WTC11 (cell line): Measurements from ENCODE around the gene SUSD4. TPM values are rescaled to one million over a fixed set of nuclear protein-coding genes. Genes with fewer than 3 reads are reported as not detected.

ENCODE experiments used
- ATAC-seq: fragments of 200-7000 bp; cut with Tn5 transposase; 2 replicates; pipeline ENCODE4 v1.10.0; 2021; ENCODE audit warnings: mild to moderate bottlenecking, moderate library complexity
- CTCF ChIA-PET: fragments of 300-600 bp; sonication (Branson Sonifier 250); formaldehyde crosslinking; loops from one replicate; lab custom pipeline; 2021; ENCODE audit warnings: antibody characterized with exemption; lab: Charles Lee
- POLR2A ChIA-PET: fragments of 350-600 bp; sonication (Branson Sonifier 250); formaldehyde crosslinking; loops from one replicate; lab custom pipeline; 2021; ENCODE audit warnings: antibody characterized with exemption; lab: Charles Lee
- DNase-seq: peaks from one replicate; pipeline ENCODE4 v3.0.0; 2021; ENCODE audit warnings: low spot score
- H3K27ac Mint-ChIP-seq: 2 replicates; pipeline ENCODE4 v1.8.0; 2021; ENCODE audit warnings: mixed read lengths
- H3K27me3 Mint-ChIP-seq: 2 replicates; pipeline ENCODE4 v1.8.0; 2021; ENCODE audit warnings: low read depth, mild to moderate bottlenecking, moderate library complexity, mixed read lengths
- H3K36me3 Mint-ChIP-seq: 2 replicates; pipeline ENCODE4 v1.8.0; 2021; ENCODE audit warnings: mixed read lengths
- H3K4me1 Mint-ChIP-seq: 2 replicates; pipeline ENCODE4 v1.8.0; 2022; ENCODE audit warnings: mixed read lengths
- H3K4me3 Mint-ChIP-seq: 2 replicates; pipeline ENCODE4 v1.8.0; 2021; ENCODE audit warnings: mild to moderate bottlenecking, moderate library complexity, mixed read lengths
- H3K9me3 Mint-ChIP-seq: 2 replicates; pipeline ENCODE4 v1.8.0; 2021; ENCODE audit warnings: mixed read lengths
- AFF4 ChIP-seq: sonication (generic); formaldehyde crosslinking; IDR thresholded peaks from 2 replicates; pipeline ENCODE4 v1.8.1; 2023; ENCODE audit warnings: mild to moderate bottlenecking, missing genetic modification reagents, borderline replicate concordance
- ATF1 ChIP-seq: sonication (generic); formaldehyde crosslinking; IDR thresholded peaks from 2 replicates; pipeline ENCODE4 v1.8.1; 2023; ENCODE audit warnings: mild to moderate bottlenecking, moderate library complexity, missing genetic modification reagents
- ATF3 ChIP-seq: sonication (generic); formaldehyde crosslinking; conservative IDR thresholded peaks from 2 replicates; pipeline ENCODE4 v1.8.1; 2022; ENCODE audit warnings: mild to moderate bottlenecking, missing genetic modification reagents
- E2F5 ChIP-seq: sonication (generic); formaldehyde crosslinking; IDR thresholded peaks from 2 replicates; pipeline ENCODE4 v1.8.1; 2022; ENCODE audit warnings: mild to moderate bottlenecking, moderate library complexity, missing genetic modification reagents
- ESRRA ChIP-seq: sonication (generic); formaldehyde crosslinking; IDR thresholded peaks from 2 replicates; pipeline ENCODE4 v1.8.1; 2022; ENCODE audit warnings: mild to moderate bottlenecking, missing genetic modification reagents, borderline replicate concordance
- ETV6 ChIP-seq: sonication (generic); formaldehyde crosslinking; IDR thresholded peaks from 2 replicates; pipeline ENCODE4 v1.8.1; 2022; ENCODE audit warnings: mild to moderate bottlenecking, missing genetic modification reagents
- MAX ChIP-seq: sonication (generic); formaldehyde crosslinking; IDR thresholded peaks from 2 replicates; pipeline ENCODE4 v1.8.0; 2022; ENCODE audit warnings: mild to moderate bottlenecking, missing genetic modification reagents
- MYBL2 ChIP-seq: sonication (generic); formaldehyde crosslinking; IDR thresholded peaks from 2 replicates; pipeline ENCODE4 v1.8.1; 2023; ENCODE audit warnings: mild to moderate bottlenecking, moderate library complexity, missing genetic modification reagents
- PRDM15 ChIP-seq: sonication (generic); formaldehyde crosslinking; IDR thresholded peaks from 2 replicates; pipeline ENCODE4 v1.8.0; 2022; ENCODE audit warnings: missing genetic modification reagents
- PREB ChIP-seq: sonication (generic); formaldehyde crosslinking; IDR thresholded peaks from 2 replicates; pipeline ENCODE4 v1.8.1; 2022; ENCODE audit warnings: mild to moderate bottlenecking, missing genetic modification reagents, moderate library complexity, borderline replicate concordance
- SMAD4 ChIP-seq: sonication (generic); formaldehyde crosslinking; IDR thresholded peaks from 2 replicates; pipeline ENCODE4 v1.8.0; 2022; ENCODE audit warnings: mild to moderate bottlenecking, missing genetic modification reagents
- SOX15 ChIP-seq: fragments of 250-450 bp; sonication (Bioruptor Pico); IDR thresholded peaks from 2 replicates; pipeline ENCODE4 v1.9.0; 2021; ENCODE audit warnings: mild to moderate bottlenecking
- ZBTB21 ChIP-seq: sonication (generic); formaldehyde crosslinking; IDR thresholded peaks from 2 replicates; pipeline ENCODE4 v1.8.1; 2023; ENCODE audit warnings: mild to moderate bottlenecking, missing genetic modification reagents, borderline replicate concordance
- ZBTB43 ChIP-seq: sonication (generic); formaldehyde crosslinking; IDR thresholded peaks from 2 replicates; pipeline ENCODE4 v1.8.1; 2023; ENCODE audit warnings: mild to moderate bottlenecking, missing genetic modification reagents
- total RNA-seq: library from RNA; stranded (reverse); gene quantifications from 3 replicates; pipeline ENCODE4 v1.2.3, GENCODE V29; 2021

The SUSD4 gene
- total RNA-seq, 1 experiment from 2014 or later: 1.8 TPM

GRCh38 chr1:223411309-223411708 is 47.3 kb upstream of the SUSD4 start:
- Mint-ChIP-seq H3K4me1 (no peaks in the 10 kb centered on the region), H3K4me3 (no peak overlapping the region), H3K27ac (no peak overlapping the region), H3K9me3 (no peaks in the 10 kb centered on the region; the same call in 1 of the 2 replicates), H3K27me3 (no peaks in the 10 kb centered on the region), H3K36me3 (no peaks in the 10 kb centered on the region)
- ChIA-PET POLR2A (no interaction called here), CTCF (no interaction called here)
- ATAC-seq: no peak
- no peak for DNase-seq
- TF ChIP-seq SOX15 (CRISPR knock-in tag): no peak
- no peak for TF ChIP-seq ATF3 (CRISPR knock-in tag)
- no peak for TF ChIP-seq ZBTB43 (CRISPR knock-in tag)
- TF ChIP-seq PREB (CRISPR knock-in tag): no peak
- TF ChIP-seq ETV6: no peak
- no peak for TF ChIP-seq PRDM15 (CRISPR knock-in tag)
- no peak for TF ChIP-seq AFF4 (CRISPR knock-in tag)
- TF ChIP-seq ATF1 (CRISPR knock-in tag): no peak
- no peak for TF ChIP-seq SMAD4 (CRISPR knock-in tag)

- Mint-ChIP-seq H3K27ac (no peak overlapping the region), H3K36me3 (no peaks in the 10 kb centered on the region), H3K4me3 (no peak overlapping the region), H3K27me3 (no peaks in the 10 kb centered on the region), H3K9me3 (peaks cover 5% of the 10 kb centered on the region; the same call in 1 of the 2 replicates), H3K4me1 (no peaks in the 10 kb centered on the region)
- DNase-seq (no peak), ATAC-seq (no peak)
- CTCF ChIA-PET: no interaction called here
- POLR2A ChIA-PET: no interaction called here
- no peak for TF ChIP-seq ESRRA (CRISPR knock-in tag)
- no peak for TF ChIP-seq ZBTB21 (CRISPR knock-in tag)
- no peak for TF ChIP-seq MAX
- TF ChIP-seq E2F5 (CRISPR knock-in tag): no peak
- TF ChIP-seq MYBL2 (CRISPR knock-in tag): no peak
- no peak for TF ChIP-seq ATF3 (CRISPR knock-in tag)
- TF ChIP-seq SOX15 (CRISPR knock-in tag): no peak
These were observed 46.1 kb upstream of the SUSD4 start for GRCh38 chr1:223410036-223410435.
